Endothelial cell (in vitro differentiated cells): ENCODE measurements around the gene PIGN. TPM values are rescaled to one million over a fixed set of nuclear protein-coding genes. Genes with fewer than 3 reads are reported as not detected.

Experiments used
- DNase-seq: peaks from one replicate; pipeline ENCODE4 v3.0.0; 2021; ENCODE audit warnings: low spot score
- H3K27ac Mint-ChIP-seq: one replicate; pipeline ENCODE4 v1.8.0; 2021; ENCODE audit warnings: mixed read lengths, inconsistent platforms; ENCODE audit not compliant: unreplicated experiment
- H3K27me3 Mint-ChIP-seq: one replicate; pipeline ENCODE4 v1.8.0; 2021; ENCODE audit warnings: mild to moderate bottlenecking, moderate library complexity, mixed read lengths, inconsistent platforms; ENCODE audit not compliant: unreplicated experiment
- H3K36me3 Mint-ChIP-seq: one replicate; pipeline ENCODE4 v1.8.0; 2021; ENCODE audit warnings: mild to moderate bottlenecking, low read depth, mixed read lengths, inconsistent platforms; ENCODE audit not compliant: unreplicated experiment
- H3K4me1 Mint-ChIP-seq: one replicate; pipeline ENCODE4 v1.8.0; 2021; ENCODE audit warnings: mild to moderate bottlenecking, mixed read lengths, inconsistent platforms; ENCODE audit not compliant: unreplicated experiment
- H3K4me3 Mint-ChIP-seq: one replicate; pipeline ENCODE4 v1.8.0; 2021; ENCODE audit warnings: mild to moderate bottlenecking, mixed read lengths, inconsistent platforms; ENCODE audit not compliant: unreplicated experiment
- H3K9me3 Mint-ChIP-seq: one replicate; pipeline ENCODE4 v1.8.0; 2021; ENCODE audit warnings: mixed read lengths, inconsistent platforms; ENCODE audit not compliant: unreplicated experiment
- total RNA-seq: library from RNA; stranded (reverse); fragmentation: NEBNext Ultra II Directional; extraction: Animal tissue kit (Norgen Biotek cat#: 25700); gene quantifications from one replicate; pipeline ENCODE4 v1.2.1, GENCODE V29; 2021; ENCODE audit not compliant: unreplicated experiment
- TF ChIP-seq, protein P1 (sequence below): fragments of 200-600 bp; sonication (generic); IDR thresholded peaks from one replicate; pipeline ENCODE4 v1.5.0; 2021; ENCODE audit warnings: antibody characterized with exemption; ENCODE audit not compliant: unreplicated experiment

Gene PIGN
- total RNA-seq, 1 donor from 2014 or later = 23.0 TPM

DNA sequence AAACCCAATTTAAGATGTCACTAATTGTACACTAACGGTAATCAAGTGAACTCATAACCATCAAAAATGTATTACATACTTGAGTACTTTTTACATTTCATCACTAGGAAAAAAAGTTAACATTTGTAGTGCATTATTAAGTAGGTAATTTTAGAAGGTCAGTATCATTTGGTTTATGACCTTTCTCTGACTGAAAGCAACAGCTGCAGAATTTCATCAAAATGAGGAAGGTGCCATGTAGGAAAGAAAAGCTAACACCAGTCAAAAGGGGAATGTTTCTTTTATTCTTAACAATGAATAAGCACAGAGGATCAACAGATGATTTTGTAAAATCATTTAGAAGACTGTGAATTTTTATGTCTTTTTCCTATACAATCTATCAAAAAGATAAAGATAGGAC is 79.0 kb downstream of the PIGN start:
- Mint-ChIP-seq H3K9me3 (no peaks in the 10 kb centered on the region), H3K27ac (no peak overlapping the region), H3K36me3 (no peaks in the 10 kb centered on the region), H3K4me1 (no peaks in the 10 kb centered on the region), H3K4me3 (no peak overlapping the region), H3K27me3 (peaks cover 1% of the 10 kb centered on the region)
- no peak for DNase-seq
- TF ChIP-seq, protein P1, sequence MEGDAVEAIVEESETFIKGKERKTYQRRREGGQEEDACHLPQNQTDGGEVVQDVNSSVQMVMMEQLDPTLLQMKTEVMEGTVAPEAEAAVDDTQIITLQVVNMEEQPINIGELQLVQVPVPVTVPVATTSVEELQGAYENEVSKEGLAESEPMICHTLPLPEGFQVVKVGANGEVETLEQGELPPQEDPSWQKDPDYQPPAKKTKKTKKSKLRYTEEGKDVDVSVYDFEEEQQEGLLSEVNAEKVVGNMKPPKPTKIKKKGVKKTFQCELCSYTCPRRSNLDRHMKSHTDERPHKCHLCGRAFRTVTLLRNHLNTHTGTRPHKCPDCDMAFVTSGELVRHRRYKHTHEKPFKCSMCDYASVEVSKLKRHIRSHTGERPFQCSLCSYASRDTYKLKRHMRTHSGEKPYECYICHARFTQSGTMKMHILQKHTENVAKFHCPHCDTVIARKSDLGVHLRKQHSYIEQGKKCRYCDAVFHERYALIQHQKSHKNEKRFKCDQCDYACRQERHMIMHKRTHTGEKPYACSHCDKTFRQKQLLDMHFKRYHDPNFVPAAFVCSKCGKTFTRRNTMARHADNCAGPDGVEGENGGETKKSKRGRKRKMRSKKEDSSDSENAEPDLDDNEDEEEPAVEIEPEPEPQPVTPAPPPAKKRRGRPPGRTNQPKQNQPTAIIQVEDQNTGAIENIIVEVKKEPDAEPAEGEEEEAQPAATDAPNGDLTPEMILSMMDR = no peak

- Mint-ChIP-seq H3K4me3 (no peak overlapping the region), H3K9me3 (no peaks in the 10 kb centered on the region), H3K27me3 (peaks cover 1% of the 10 kb centered on the region), H3K4me1 (no peaks in the 10 kb centered on the region), H3K27ac (no peak overlapping the region), H3K36me3 (no peaks in the 10 kb centered on the region)
- no peak for DNase-seq
- TF ChIP-seq, protein P1 = no peak
These were observed 80.6 kb downstream of the PIGN start for GRCh38 chr18:62106271-62106670.

- peaks cover 1% of the 10 kb centered on the region for H3K27me3 Mint-ChIP-seq
- no peaks in the 10 kb centered on the region for H3K36me3 Mint-ChIP-seq
- TF ChIP-seq, protein P1 = no peak
- H3K4me1 Mint-ChIP-seq = no peaks in the 10 kb centered on the region
- H3K4me3 Mint-ChIP-seq = no peak overlapping the region
- H3K9me3 Mint-ChIP-seq = no peaks in the 10 kb centered on the region
- DNase-seq = no peak
- H3K27ac Mint-ChIP-seq = no peak overlapping the region
These were observed 81.5 kb downstream of the PIGN start for GRCh38 chr18:62105376-62105775.

DNA sequence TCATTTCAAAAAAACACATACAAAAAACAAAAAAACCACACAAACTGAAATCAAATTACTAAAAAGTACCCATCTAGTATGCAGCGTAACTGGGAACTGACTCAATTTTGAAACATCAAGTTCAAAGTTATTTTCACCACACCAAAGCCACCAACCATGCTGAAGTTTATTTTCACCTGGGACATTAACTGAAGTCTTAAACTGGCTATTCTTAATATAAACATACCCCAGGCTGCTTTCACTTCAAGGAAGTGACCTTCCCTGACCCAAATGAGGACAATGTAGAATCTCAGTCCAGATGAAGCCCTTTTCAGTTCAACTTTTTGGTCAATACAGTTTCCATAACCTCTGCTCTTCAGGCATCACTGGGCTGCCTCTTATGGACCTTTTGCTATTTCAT is 84.6 kb downstream of the PIGN start:
- Mint-ChIP-seq H3K27me3 (peaks cover 1% of the 10 kb centered on the region), H3K4me1 (no peaks in the 10 kb centered on the region), H3K36me3 (peaks cover 13% of the 10 kb centered on the region), H3K4me3 (no peak overlapping the region), H3K27ac (no peak overlapping the region), H3K9me3 (no peaks in the 10 kb centered on the region)
- TF ChIP-seq, protein P1 = no peak
- DNase-seq = no peak

DNA sequence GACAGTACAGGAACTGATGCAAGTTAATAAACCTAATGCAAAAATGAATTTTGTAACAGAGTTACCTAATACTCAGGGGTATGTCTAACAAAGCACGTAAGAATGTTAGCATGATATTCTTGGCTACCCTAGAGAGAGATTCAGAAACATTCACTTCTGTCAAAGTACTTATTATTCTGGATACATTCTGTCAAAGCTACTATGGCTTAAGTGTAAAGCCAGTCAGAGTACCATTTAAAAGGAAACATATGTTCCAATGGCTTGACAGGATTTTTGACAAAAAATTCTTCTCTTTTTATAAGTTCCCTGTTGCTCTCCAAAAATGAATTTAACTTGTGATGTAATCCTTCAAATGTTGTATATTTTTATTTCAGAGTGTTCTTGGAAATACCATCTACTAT is 85.5 kb downstream of the PIGN start:
- DNase-seq = no peak
- Mint-ChIP-seq H3K4me3 (no peak overlapping the region), H3K36me3 (peaks cover 13% of the 10 kb centered on the region), H3K9me3 (no peaks in the 10 kb centered on the region), H3K4me1 (no peaks in the 10 kb centered on the region), H3K27ac (no peak overlapping the region), H3K27me3 (no peaks in the 10 kb centered on the region)
- TF ChIP-seq, protein P1 = no peak
